HCT116 (cell line): ENCODE measurements around the gene RBM33.

Experiments
- CTCF ChIP-seq, 3 experiments: fragments of 200-600 bp in 1 of 3; sonication (generic) in 1 of 3; IDR thresholded peaks in 2 of 3; conservative IDR thresholded peaks in 1 of 3; 2 replicates each; pipeline ENCODE4 v1.5.1; 2012 to 2017; ENCODE audit warnings: low read depth in 2 of 3, low read length in 2 of 3, antibody characterized with exemption in 1 of 3, borderline replicate concordance in 1 of 3, control low read depth in 1 of 3, mild to moderate bottlenecking in 1 of 3, mixed read lengths in 1 of 3, mixed run types in 1 of 3, moderate library complexity in 1 of 3; ENCODE audit not compliant: insufficient read depth in 1 of 3
- EZH2 ChIP-seq: fragments of 200-600 bp; sonication (generic); IDR thresholded peaks from 2 replicates; pipeline ENCODE4 v1.6.1; 2017; ENCODE audit warnings: antibody characterized with exemption, mixed run types
- FOSL1 ChIP-seq: IDR thresholded peaks from 2 replicates; pipeline ENCODE4 v1.6.1; 2012; ENCODE audit warnings: low read depth
- POLR2A ChIP-seq: IDR thresholded peaks from 2 replicates; pipeline ENCODE4 v1.7.0; 2011; ENCODE audit warnings: borderline replicate concordance; ENCODE audit not compliant: insufficient read depth, insufficient read length; ENCODE audit errors: extremely low read depth
- POLR2AphosphoS5 ChIP-seq: IDR thresholded peaks from 2 replicates; pipeline ENCODE4 v1.6.1; 2011; ENCODE audit warnings: mild to moderate bottlenecking, low read depth, low read length, moderate library complexity
- RAD21 ChIP-seq: IDR thresholded peaks from 2 replicates; pipeline ENCODE4 v1.6.1; 2012; ENCODE audit warnings: low read depth, mild to moderate bottlenecking
- SIN3A ChIP-seq: IDR thresholded peaks from 2 replicates; pipeline ENCODE4 v1.6.1; 2012; ENCODE audit warnings: low read depth
- SP1 ChIP-seq: IDR thresholded peaks from 2 replicates; pipeline ENCODE4 v1.6.1; 2012; ENCODE audit warnings: low read depth
- TCF7L2 ChIP-seq: IDR thresholded peaks from 2 replicates; pipeline ENCODE4 v1.7.0; 2011; ENCODE audit warnings: borderline replicate concordance, inconsistent platforms; ENCODE audit not compliant: insufficient read depth, insufficient read length; ENCODE audit errors: extremely low read depth
- ZNF274 ChIP-seq: fragments of 200-500 bp; sonication (Bioruptor generic); IDR thresholded peaks from 2 replicates; pipeline ENCODE4 v1.6.1; 2014; ENCODE audit warnings: mild to moderate bottlenecking, low read depth, low read length, inconsistent platforms

- TF ChIP-seq RAD21, result no peak
- TF ChIP-seq SIN3A, result no peak
- TF ChIP-seq SP1, result no peak
- no peak for TF ChIP-seq EZH2
- TF ChIP-seq CTCF (IDR thresholded peaks at IDR 0.05 in 2 of 3, conservative IDR thresholded peaks at IDR 0.05 in 1 of 3; ENCODE audit: borderline replicate concordance in 1 of 3, insufficient read depth in 1 of 3, low read depth in 2 of 3, low read length in 2 of 3), result no peak
- TF ChIP-seq POLR2AphosphoS5, result no peak
- no peak for TF ChIP-seq TCF7L2
- no peak for TF ChIP-seq POLR2A
- no peak for TF ChIP-seq FOSL1
- TF ChIP-seq ZNF274, result no peak
Measured at GRCh38 chr7:155660059-155660757, 15.7 kb downstream of the RBM33 start.
